GM18907 (cell line): ENCODE data around the gene SMO.
"Not testable (repeated sequence)": the region's sequence is repeated elsewhere in the genome, so short reads cannot be mapped to it uniquely, and the experiment has no call there.

Source experiments
- ATAC-seq: cut with Tn5 transposase; IDR thresholded peaks from one replicate; pipeline ENCODE4 v1.9.1; 2021; ENCODE audit warnings: mild to moderate bottlenecking, moderate library complexity; ENCODE audit not compliant: unreplicated experiment

Gene SMO

DNA sequence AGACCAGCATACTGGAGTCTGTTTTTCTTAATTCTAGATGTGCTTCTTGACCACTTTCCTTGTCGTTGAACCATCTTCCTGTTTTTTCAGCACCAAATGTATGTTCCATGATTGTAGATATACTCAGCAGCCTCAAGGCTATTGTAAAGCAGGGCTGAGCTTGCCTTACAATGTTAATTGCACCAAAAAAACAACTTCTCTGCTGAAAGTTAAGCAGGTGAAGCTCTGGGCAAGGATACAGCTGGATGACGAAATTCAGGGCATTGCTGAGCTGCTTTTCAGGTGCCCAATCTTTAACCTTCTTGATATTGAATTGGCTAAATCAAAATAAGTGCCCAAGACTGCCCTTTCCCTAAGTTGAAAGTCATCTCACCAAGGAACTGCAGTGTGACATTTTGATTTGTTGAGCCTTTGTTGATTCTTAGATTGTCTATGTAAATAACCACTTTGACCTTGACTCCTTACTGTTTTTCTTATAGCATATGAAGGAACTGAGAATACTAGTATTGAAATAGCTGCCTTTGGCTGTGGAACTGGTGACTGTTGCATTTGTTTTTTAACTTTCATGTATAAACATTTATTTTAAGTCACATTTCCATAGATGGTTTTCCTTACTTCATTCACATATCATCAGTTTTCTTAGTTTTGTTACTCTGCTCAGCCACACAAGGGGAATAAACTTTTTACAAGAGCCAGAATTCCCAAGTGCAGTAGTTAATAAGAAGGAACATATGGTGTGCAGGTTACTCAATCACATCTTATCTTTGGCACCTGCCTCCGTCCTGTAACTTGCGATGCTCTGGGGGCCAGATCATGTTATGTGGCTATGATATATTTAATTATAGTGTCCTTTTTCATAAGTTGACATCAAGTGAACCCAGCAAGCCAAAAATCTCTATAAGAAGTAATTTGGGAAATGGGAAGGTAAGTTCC, 39.5 kb downstream of the SMO start:
- no peak for ATAC-seq

DNA sequence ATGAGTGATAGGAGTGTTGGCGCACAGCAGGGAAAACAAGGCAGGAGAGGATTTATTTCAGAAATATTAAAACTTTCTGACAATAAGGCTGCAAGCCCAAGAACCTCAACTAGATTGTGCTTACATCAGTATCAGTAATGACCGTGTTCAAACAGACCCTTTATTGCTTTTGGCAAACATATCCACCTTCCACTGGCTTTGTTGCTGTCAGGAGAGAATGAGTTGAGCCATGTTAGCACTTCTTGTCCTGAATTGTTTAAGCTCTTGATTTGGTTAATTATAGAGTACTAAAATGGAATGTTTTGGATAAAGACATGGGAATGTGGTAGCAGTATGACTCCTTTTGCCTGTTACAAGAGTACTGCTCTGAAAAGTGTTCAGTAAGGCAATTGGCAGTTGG, 40.2 kb downstream of the SMO start:
- ATAC-seq = no peak

DNA sequence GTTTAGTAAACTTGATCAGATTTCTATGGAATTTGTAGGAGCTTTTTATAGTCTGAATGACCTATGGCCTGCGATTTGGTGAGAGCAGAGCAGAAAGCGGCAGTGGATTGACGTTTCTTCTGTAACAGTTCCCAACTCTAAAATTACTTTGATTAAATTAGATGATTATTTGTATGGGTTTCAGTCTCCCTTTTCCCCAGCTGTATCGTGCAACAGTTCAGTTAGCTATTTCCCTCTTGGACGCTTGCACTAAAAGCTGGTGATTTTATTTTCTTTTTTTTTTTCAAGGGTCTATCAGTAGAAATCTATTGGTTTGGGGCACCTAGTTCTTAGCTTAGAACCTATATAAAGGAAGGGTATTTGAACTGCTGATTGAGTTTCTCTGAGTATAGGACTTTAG, 43.2 kb downstream of the SMO start:
- ATAC-seq = no peak

DNA sequence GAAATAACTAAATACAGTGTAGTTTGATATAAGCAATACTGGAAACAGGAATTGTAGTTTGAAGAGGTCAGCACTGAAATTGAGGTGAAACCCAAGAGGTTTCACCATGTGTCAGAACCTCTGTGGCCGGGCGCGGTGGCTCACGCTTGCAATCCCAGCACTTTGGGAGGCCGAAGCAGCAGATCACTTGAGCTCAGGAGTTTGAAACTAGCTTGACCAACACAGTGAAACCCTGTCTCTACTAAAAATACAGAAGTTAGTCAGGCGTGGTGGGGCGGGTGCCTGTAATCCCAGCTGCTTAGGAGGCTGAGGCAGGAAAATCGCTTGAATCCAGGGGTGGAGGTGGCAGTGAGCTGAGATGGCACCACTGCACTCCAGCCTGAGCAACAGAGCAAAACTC, 50.1 kb downstream of the SMO start:
- no peak for ATAC-seq

DNA sequence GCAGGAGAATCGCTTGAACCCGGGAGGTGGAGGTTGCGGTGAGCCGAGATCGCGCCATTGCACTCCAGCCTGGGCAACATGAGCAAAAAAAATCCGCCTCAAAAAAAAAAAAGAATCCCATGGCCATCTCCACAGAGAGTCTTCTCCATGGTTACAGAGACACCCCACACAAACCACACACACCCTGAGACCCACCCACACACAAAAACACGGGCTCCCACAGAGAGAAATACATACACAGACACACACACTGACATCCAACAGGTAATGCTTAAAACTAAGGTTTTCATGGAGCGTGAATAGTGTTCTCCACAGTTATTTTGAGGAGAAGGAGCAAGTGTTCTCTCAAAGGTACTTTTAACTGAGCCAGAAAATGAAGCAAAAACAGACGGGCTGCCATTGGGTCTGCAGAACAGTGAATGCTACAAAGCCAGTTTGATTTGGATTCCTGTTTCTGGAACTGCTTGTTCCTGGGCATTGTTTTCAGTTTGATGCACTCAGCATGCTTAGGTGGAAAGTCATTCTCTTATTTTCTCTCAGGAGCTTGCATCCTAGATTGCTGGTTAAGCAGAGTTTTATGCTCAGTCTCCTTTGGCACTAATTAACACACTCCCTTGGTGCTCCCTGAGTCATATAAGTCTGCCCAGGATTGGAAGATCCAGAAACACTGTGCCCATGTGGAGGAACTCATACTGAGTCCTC, 51.8 kb downstream of the SMO start:
- ATAC-seq = no peak

DNA sequence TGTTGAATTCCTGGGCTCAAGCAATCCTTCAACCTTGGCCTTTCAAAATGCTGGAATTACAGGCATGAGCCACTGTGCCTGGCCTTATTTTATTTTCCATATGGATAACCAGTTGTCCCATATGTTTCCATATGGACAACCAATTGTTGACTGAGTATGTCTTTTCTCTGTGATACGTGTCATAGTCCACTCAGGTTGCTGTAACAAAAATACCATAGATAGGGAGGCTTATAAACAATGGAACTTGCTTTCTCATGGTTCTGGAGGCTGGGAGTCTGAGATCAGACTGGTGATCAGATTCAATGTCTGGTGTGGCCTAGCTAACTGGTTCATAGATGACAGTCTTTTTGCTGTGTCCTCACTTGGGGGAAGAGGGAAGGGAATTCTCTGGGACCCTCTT, 55.8 kb downstream of the SMO start:
- no peak for ATAC-seq

DNA sequence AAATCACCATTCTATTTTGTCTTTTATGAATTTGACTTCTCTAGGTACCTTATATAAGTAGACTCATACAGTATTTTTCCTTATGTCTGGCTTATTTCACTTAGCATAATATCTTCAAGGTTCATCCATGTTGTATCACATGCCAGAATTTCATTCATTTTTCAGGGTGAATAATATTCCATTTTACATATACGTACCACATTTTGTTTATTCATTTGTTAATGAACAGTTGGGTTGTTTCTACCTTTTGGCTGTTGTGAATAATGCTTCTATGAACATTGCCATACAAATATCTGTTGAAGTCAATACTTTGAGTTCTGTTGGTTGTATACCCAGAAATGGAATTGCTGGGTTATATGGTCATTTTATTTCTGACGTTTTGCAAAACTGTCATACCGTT, 57.1 kb downstream of the SMO start:
- ATAC-seq = no peak

DNA sequence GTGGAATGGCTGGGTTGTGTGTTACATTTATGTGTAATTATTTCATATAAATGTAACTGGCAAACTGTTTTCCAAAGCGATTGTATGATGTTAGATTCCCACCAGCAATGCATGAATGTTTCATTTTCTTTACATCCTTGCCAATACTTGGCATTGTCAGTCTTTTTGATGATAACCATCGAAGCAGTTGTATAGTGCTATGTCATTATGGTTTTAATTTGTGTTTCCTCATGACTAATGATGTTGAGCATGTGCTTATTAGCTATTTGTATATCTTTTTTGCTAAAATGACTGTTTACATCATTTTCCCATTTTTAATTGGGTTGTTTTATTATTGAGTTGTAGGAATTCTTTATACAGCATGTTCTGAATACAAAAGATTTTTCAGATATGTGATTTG, 58.7 kb downstream of the SMO start:
- no peak for ATAC-seq

DNA sequence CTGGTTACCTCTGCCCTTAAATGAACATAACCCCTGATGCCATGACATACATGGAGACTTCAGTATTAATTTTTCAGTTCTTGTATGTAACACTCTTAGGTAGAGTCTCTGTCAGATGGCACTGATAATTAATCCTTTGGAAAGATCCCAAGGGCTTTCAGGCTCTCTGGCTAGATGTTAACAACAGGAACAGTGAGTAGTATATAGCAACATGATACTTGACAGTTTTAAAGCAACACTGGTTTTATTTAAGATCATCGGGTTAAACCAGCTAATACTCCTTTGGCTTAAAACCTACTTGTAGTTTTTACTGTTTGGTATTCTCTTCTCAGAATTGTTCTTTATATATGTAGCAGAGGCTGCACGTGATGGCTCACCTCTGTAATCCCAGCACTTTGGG, 63.7 kb downstream of the SMO start:
- no peak for ATAC-seq

DNA sequence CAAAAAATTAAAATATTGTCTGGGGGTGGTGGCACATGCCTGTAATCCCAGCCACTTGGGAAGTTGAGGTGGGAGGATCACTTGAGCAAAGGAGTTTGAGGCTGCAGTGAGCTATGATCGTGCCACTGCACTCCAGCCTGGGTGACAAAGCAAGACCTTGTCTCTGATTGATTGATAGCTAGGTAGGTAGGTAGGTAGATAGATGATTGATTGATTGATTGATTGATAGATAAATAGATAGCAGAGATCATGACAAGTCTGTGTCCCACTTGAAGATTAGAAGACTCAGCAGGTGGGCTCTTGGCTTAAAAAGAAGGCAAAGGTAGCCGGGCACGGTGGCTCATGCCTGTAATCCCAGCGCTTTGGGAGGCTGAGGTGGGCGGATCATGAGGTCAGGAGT, 64.2 kb downstream of the SMO start:
- ATAC-seq = not testable (repeated sequence)

DNA sequence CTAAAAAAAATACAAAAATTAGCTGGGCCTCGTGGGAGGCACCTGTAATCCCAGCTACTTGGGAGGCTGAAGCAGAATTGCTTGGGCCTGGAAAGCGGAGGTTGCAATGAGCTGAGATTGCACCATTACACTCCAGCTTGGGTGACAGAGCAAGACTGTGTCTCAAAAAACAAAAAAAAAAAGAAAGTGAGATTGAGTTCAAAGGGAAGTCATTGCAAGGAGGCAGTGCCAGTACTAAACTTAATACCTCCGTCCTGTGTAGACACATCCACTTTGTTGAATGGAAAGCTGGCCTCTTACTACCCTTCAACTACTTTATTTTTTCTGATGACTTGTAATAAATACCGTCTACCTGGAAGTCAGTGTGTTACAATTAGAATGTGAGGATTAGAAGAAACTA, 67.4 kb downstream of the SMO start:
- ATAC-seq = no peak

DNA sequence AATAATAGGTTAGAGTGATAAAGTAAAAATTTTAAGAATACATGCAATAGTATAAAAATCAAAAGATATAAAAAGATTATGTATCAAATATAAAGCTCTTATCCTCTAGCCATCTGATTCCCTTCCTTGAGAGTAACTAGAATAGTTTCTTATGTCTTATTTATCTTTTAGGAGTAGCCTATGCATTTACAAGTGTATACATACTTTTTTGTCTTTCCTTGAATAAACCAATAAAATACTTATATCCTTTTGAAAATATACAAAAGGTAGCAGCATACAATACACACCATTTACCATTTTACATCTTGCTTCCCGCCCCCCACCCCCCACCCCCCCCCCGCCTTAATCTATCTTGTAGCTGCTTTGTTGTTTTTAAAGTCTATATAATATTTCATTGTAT, 67.8 kb downstream of the SMO start:
- ATAC-seq = no peak

DNA sequence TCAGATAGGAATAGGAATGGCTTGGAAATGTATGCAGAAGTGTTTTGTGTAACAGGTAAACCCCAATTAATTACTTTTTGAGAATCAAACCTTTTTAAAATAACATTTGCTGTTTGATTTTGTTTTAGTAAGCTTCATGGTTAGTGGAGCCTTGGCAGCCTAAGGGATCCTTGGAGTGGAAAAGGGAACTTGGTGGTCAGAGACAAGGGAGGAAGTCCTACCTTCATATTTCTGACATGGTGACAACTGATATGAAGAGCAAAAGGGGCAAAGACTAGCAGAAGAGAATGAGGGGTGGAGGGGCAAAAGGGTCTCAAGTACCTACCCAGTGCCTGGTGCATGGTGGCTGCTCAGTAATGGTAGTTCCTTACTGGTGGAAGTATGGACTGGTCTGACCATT, 68.7 kb downstream of the SMO start:
- no peak for ATAC-seq

DNA sequence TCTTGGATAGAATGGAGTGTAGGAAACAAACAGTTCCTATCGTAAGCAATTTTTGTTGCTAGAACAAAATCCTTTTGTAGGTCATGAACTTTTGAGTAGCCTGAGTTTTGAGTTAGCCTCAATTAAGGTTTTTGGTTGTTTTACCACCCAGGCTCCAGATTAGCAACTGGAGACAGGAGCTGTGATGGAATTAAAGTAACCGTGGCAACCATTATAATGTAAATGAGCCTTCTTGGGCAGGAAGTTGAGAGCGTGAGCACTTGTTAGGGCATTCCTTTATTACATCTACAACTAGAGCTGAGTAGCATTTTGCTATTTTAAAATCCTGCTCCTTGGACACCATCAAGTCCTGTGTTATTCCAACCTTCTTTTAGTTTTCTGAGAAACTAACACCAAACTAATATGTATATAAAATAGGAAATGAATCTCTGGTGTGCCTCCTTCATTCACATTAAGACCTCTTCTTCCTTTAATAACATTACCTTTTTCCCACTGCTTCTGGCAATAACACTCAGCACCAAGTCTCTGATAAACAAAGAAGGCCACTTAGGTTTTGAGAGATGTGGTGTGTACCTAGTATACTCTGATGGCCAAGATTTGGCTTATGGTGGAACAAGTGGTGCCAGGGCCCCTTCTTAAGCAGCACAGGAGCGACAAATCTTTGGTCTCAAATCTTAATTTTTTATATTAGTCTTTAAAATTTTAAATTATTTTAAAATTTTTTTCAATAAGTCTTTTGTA, 70.4 kb downstream of the SMO start:
- ATAC-seq = no peak

DNA sequence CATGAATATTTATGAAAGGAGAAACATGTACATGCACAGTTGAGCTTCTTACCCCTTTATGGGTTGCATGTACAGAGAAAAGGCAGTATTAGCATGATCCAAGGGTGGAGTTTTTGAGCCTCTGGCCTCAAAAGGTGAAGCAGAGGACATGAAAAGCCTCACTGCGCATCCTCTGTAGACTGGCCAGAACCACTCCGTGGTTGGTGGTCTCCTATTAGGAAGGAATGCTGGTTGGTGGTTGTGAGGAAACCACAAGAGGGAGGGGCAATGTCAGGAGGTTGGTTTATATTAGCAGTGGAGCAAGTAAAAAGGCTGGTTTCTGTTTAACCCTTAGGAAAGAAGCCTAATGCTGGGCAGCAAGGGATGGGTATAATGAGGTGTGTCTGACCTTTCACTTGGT, 73.9 kb downstream of the SMO start:
- ATAC-seq = no peak
